PFSK-1 (cell line): ENCODE results near the gene GZMH.

ENCODE experiments used
- POLR2AphosphoS5 ChIP-seq: IDR thresholded peaks from 2 replicates; pipeline ENCODE4 v1.6.1; 2012; ENCODE audit warnings: low read depth, mild to moderate bottlenecking, control low read depth, low read length, moderate library complexity
- TF ChIP-seq, protein P1 (sequence below), 2 experiments: IDR thresholded peaks; 2 replicates each; pipeline versions ENCODE4 v1.6.1 to v1.8.0; 2011 to 2012; ENCODE audit warnings: low read depth in 2 of 2, low read length in 2 of 2, control low read depth in 1 of 2, inconsistent platforms in 1 of 2, mild to moderate bottlenecking in 1 of 2, moderate library complexity in 1 of 2; ENCODE audit not compliant: insufficient read depth in 1 of 2

DNA sequence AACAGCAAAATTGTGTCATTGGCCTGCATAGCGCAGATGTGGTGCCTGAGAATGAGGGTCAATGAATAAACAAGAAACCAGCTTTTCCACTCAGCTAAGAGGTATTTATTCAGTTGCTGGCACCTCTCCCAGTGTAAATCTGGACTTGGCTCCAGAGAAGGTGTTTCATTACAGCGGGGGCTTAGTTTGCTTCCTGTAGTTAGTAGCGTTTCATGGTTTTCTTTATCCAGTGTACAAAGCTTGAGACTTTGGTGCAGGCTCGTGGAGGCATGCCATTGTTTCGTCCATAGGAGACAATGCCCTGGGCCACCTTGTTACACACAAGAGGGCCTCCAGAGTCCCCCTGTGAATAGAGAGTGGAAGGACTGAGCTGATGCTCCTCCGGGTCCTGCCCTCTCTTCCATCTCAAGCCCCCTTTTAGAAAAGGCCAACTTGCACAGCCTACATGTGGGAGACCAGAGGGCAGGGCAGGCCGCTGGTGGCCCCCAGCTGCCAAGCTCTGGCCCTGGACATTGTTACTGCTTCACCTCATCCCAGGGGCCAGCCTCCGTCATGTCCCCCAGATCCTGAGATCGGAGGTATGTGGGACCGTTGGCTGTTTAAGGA lies 21.5 kb upstream of the GZMH start:
- TF ChIP-seq POLR2AphosphoS5: no peak
- TF ChIP-seq, protein P1, sequence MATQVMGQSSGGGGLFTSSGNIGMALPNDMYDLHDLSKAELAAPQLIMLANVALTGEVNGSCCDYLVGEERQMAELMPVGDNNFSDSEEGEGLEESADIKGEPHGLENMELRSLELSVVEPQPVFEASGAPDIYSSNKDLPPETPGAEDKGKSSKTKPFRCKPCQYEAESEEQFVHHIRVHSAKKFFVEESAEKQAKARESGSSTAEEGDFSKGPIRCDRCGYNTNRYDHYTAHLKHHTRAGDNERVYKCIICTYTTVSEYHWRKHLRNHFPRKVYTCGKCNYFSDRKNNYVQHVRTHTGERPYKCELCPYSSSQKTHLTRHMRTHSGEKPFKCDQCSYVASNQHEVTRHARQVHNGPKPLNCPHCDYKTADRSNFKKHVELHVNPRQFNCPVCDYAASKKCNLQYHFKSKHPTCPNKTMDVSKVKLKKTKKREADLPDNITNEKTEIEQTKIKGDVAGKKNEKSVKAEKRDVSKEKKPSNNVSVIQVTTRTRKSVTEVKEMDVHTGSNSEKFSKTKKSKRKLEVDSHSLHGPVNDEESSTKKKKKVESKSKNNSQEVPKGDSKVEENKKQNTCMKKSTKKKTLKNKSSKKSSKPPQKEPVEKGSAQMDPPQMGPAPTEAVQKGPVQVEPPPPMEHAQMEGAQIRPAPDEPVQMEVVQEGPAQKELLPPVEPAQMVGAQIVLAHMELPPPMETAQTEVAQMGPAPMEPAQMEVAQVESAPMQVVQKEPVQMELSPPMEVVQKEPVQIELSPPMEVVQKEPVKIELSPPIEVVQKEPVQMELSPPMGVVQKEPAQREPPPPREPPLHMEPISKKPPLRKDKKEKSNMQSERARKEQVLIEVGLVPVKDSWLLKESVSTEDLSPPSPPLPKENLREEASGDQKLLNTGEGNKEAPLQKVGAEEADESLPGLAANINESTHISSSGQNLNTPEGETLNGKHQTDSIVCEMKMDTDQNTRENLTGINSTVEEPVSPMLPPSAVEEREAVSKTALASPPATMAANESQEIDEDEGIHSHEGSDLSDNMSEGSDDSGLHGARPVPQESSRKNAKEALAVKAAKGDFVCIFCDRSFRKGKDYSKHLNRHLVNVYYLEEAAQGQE (IDR thresholded peaks at IDR 0.05; ENCODE audit: insufficient read depth in 1 of 2, low read depth in 2 of 2, low read length in 2 of 2): no peak
